HepG2 (cell line): ENCODE data around the gene OFD1. TPM values are rescaled to one million over a fixed set of nuclear protein-coding genes. Genes with fewer than 3 reads are reported as not detected.

Source experiments
- ATAC-seq: fragments of 200-7000 bp; cut with Tn5 transposase; 3 replicates; pipeline ENCODE4 v1.9.1; 2020; ENCODE audit warnings: mild to moderate bottlenecking, moderate library complexity
- BruUV-seq: library from RNA; stranded (reverse); fragments of 400-500 nt; replicated peaks from 2 replicates; lab custom pipeline; 2021; lab: Mats Ljungman, UMichigan
- CTCF ChIA-PET: fragments of 300-600 bp; formaldehyde crosslinking; extraction: SDS; loops from one replicate; lab custom pipeline; 2021; ENCODE audit warnings: low total read pairs, inconsistent platforms, low intra/inter-chr PET ratio; lab: Yijun Ruan, JAX
- POLR2A ChIA-PET: fragments of 350-600 bp; sonication (Branson Sonifier 250); formaldehyde crosslinking; loops from one replicate; lab custom pipeline; 2020; ENCODE audit warnings: antibody characterized with exemption, inconsistent platforms; lab: Yijun Ruan, JAX
- DNase-seq: peaks from one replicate; pipeline ENCODE4 v3.0.0-alpha.2; 2015; ENCODE audit warnings: low spot score
- FAIRE-seq: peaks from 3 replicates; lab custom pipeline; 2011; peaks lifted over from hg19 to GRCh38; lab: Jason Lieb, UNC
- H2AFZ ChIP-seq: one replicate; pipeline ENCODE4 v1.6.1; 2011; ENCODE audit warnings: low read length, inconsistent platforms
- H3K27ac ChIP-seq: fragments of 300-600 bp; 3 replicates; pipeline ENCODE4 v1.8.0; 2011; ENCODE audit warnings: mixed run types, mild to moderate bottlenecking, mixed read lengths, low read length, inconsistent platforms; ENCODE audit not compliant: insufficient read depth; ENCODE audit errors: extremely low read length
- H3K27me3 ChIP-seq, 2 experiments: fragments of 200-600 bp in 1 of 2; 2 replicates in 1 of 2; 3 replicates in 1 of 2; pipeline versions ENCODE4 v1.6.0 to v1.8.0; 2011; ENCODE audit warnings: low read length in 2 of 2, mild to moderate bottlenecking in 2 of 2, moderate library complexity in 2 of 2, inconsistent platforms in 1 of 2; ENCODE audit not compliant: insufficient read depth in 2 of 2, control insufficient read depth in 1 of 2
- H3K36me3 ChIP-seq, 2 experiments: fragments of 200-600 bp in 1 of 2; replicated peaks in 1 of 2; 2 replicates in 1 of 2; 3 replicates in 1 of 2; pipeline versions ENCODE4 v1.5.1 to v1.8.0; 2011; ENCODE audit warnings: low read length in 2 of 2, inconsistent platforms in 1 of 2; ENCODE audit not compliant: insufficient read depth in 2 of 2, control insufficient read depth in 1 of 2
- H3K4me1 ChIP-seq: 2 replicates; pipeline ENCODE4 v1.5.1; 2012; ENCODE audit warnings: low read length, inconsistent platforms; ENCODE audit not compliant: insufficient read depth
- H3K4me2 ChIP-seq: 2 replicates; pipeline ENCODE4 v1.6.0; 2011; ENCODE audit warnings: low read depth, low read length, inconsistent platforms
- H3K4me3 ChIP-seq, 3 experiments: fragments of 200-600 bp in 1 of 3; sonication (generic), shearing (Covaris generic) in 1 of 3; replicated peaks in 1 of 3; 2 replicates each; pipeline ENCODE4 v1.5.1; 2011 to 2016; ENCODE audit warnings: low read length in 3 of 3, inconsistent platforms in 2 of 3, low read depth in 2 of 3, mild to moderate bottlenecking in 2 of 3, control low read depth in 1 of 3, mixed read lengths in 1 of 3; ENCODE audit not compliant: insufficient read depth in 1 of 3
- H3K79me2 ChIP-seq: one replicate; pipeline ENCODE4 v1.6.1; 2011; ENCODE audit warnings: low read length, inconsistent platforms; ENCODE audit not compliant: insufficient read depth
- H3K9ac ChIP-seq: 2 replicates; pipeline ENCODE4 v1.6.0; 2011; ENCODE audit warnings: mild to moderate bottlenecking, low read depth, low read length, inconsistent platforms; ENCODE audit not compliant: insufficient read depth
- H3K9me3 ChIP-seq: 2 replicates; pipeline ENCODE4 v1.5.1; 2012; ENCODE audit warnings: mild to moderate bottlenecking, low read length
- H4K20me1 ChIP-seq: 2 replicates; pipeline ENCODE4 v1.6.0; 2011; ENCODE audit warnings: inconsistent platforms, mild to moderate bottlenecking, low read length, moderate library complexity; ENCODE audit not compliant: insufficient read depth
- BRF2 ChIP-seq: sonication (generic); formaldehyde crosslinking; IDR thresholded peaks from 2 replicates; pipeline ENCODE4 v1.8.1; 2022; ENCODE audit warnings: mild to moderate bottlenecking, missing genetic modification reagents
- HINFP ChIP-seq: sonication (generic); formaldehyde crosslinking; IDR thresholded peaks from 2 replicates; pipeline ENCODE4 v1.4.0; 2020; ENCODE audit warnings: low read depth, mild to moderate bottlenecking, missing genetic modification reagents
- KMT2B ChIP-seq: IDR thresholded peaks from 2 replicates; pipeline ENCODE4 v1.6.1; 2016; ENCODE audit warnings: missing genetic modification reagents, missing compliant biosample characterization
- MAX ChIP-seq: IDR thresholded peaks from 2 replicates; pipeline ENCODE4 v1.6.1; 2012; ENCODE audit warnings: inconsistent platforms
- NONO ChIP-seq, 2 experiments: fragments of 450-650 bp in 1 of 2; sonication (generic) in 1 of 2; formaldehyde crosslinking in 1 of 2; IDR thresholded peaks in 1 of 2; conservative IDR thresholded peaks in 1 of 2; 2 replicates each; pipeline versions ENCODE4 v1.6.1 to v1.8.0; 2017 to 2022; ENCODE audit warnings: mild to moderate bottlenecking in 1 of 2, missing genetic modification reagents in 1 of 2, moderate library complexity in 1 of 2
- PHF8 ChIP-seq: sonication (generic); formaldehyde crosslinking; IDR thresholded peaks from 2 replicates; pipeline ENCODE4 v1.5.0; 2020; ENCODE audit warnings: missing genetic modification reagents
- RORA ChIP-seq: sonication (generic); formaldehyde crosslinking; IDR thresholded peaks from 2 replicates; pipeline ENCODE4 v1.5.0; 2020; ENCODE audit warnings: mild to moderate bottlenecking, missing genetic modification reagents, moderate library complexity
- TARDBP ChIP-seq: sonication (generic); formaldehyde crosslinking; IDR thresholded peaks from 2 replicates; pipeline ENCODE4 v1.8.0; 2022; ENCODE audit warnings: mild to moderate bottlenecking, missing genetic modification reagents
- THAP8 ChIP-seq: sonication (generic); formaldehyde crosslinking; IDR thresholded peaks from 2 replicates; pipeline ENCODE4 v1.5.1; 2020; ENCODE audit warnings: missing genetic modification reagents, mild to moderate bottlenecking, borderline replicate concordance
- XBP1 ChIP-seq: sonication (generic); formaldehyde crosslinking; IDR thresholded peaks from 2 replicates; pipeline ENCODE4 v1.5.0; 2020; ENCODE audit warnings: missing genetic modification reagents
- ZBTB43 ChIP-seq: sonication (generic); formaldehyde crosslinking; conservative IDR thresholded peaks from 2 replicates; pipeline ENCODE4 v1.4.0; 2020; ENCODE audit warnings: missing genetic modification reagents
- ZNF44 ChIP-seq: sonication (generic); formaldehyde crosslinking; IDR thresholded peaks from 2 replicates; pipeline ENCODE4 v1.5.1; 2020; ENCODE audit warnings: mild to moderate bottlenecking, missing genetic modification reagents
- WGBS: methylation state at CpG from one replicate; pipeline ENCODE4 v1.1.6; 2017; ENCODE audit warnings: low lambda C conversion rate; 5-methylcytosine and 5-hydroxymethylcytosine counted together
- in situ Hi-C: cut with HindIII; loops from 2 replicates; pipeline ENCODE4 v1.10.0; 2017; ENCODE audit warnings: low pct_unique_long_range_greater_than_20kb; ENCODE audit not compliant: extremely low pct_ligation_motif_present
- intact Hi-C: fragments of 100-400 bp; cut with micrococcal nuclease; formaldehyde crosslinking; loops from one replicate; pipeline ENCODE4 v1.10.0; 2022; ENCODE audit not compliant: unreplicated experiment
- polyA plus RNA-seq, 8 experiments: library from polyadenylated mRNA; depleted of rRNA in 3 of 8; stranded (reverse) in 7 of 8; unstranded in 1 of 8; fragments of >200 nt; fragmentation: Illumina TruSeq in 4 of 8; extraction: Trizol in 4 of 8; gene quantifications; 2 replicates each; pipeline versions ENCODE4 v1.2.1 to v1.2.3, GENCODE V29; 2011 to 2016; ENCODE audit warnings: low read depth in 4 of 8, missing spikeins in 1 of 8, mixed read lengths in 1 of 8; ENCODE audit not compliant: insufficient read depth in 1 of 8
- total RNA-seq, 5 experiments: library from RNA; depleted of rRNA; stranded (reverse); fragments of >200 nt; fragmentation: Illumina TruSeq; extraction: Trizol; gene quantifications; 2 replicates each; pipeline ENCODE4 v1.2.3, GENCODE V29; 2016; ENCODE audit warnings: low read depth in 1 of 5

OFD1 gene
- total and polyA plus RNA-seq, 2 of the 13 experiments (the other 11 are each of a cell fraction or from before 2014, with no cell fraction given), result 14.9 to 16.4 TPM

GRCh38 chrX:13798184-13798583 is 63.6 kb downstream of the OFD1 start:
- Histone ChIP-seq H3K4me3 (no peak overlapping the region), H3K4me2 (no peak overlapping the region), H3K9me3 (no peaks in the 10 kb centered on the region), H3K9ac (no peak overlapping the region), H3K27me3 (0 out of 5 replicates have a peak, but pooled peaks cover 0 to 1% of the 10 kb centered on the region in 2 experiments), H2AFZ (no peak overlapping the region), H3K79me2 (no peaks in the 10 kb centered on the region)
- ChIA-PET CTCF (no interaction called here), POLR2A (no interaction called here)
- 0% methylated on average over 3 of the region's 4 CpGs for WGBS
- ATAC-seq, result no peak
- TF ChIP-seq RORA (CRISPR knock-in tag), result no peak
- no peak for TF ChIP-seq PHF8 (CRISPR knock-in tag)
- no peak for TF ChIP-seq NONO (IDR thresholded peaks at IDR 0.05)
- TF ChIP-seq NONO (CRISPR knock-in tag; conservative IDR thresholded peaks at IDR 0.05), result no peak
- no peak for TF ChIP-seq HINFP (CRISPR knock-in tag)
- no peak for TF ChIP-seq ZBTB43
- no peak for TF ChIP-seq KMT2B
- TF ChIP-seq THAP8, result no peak
- no peak for TF ChIP-seq ZNF44 (CRISPR knock-in tag)
- TF ChIP-seq TARDBP (CRISPR knock-in tag), result no peak
- no peak for TF ChIP-seq XBP1 (CRISPR knock-in tag)
- no peak for TF ChIP-seq MAX
- no peak for TF ChIP-seq BRF2 (CRISPR knock-in tag)
- TF ChIP-seq, all 625 proteins: peak for 0
- DNase-seq (no peak), FAIRE-seq (no peak)
- no TSS peak for BruUV-seq
- no peaks in the 10 kb centered on the region for H3K36me3 ChIP-seq
- no peaks in the 10 kb centered on the region for H4K20me1 ChIP-seq
- in situ Hi-C loops (no loop called here), intact Hi-C loops (no loop called here)
- no peak overlapping the region for H3K27ac ChIP-seq
- H3K4me1 ChIP-seq, result no peaks in the 10 kb centered on the region
